ENCODE data around the gene P2RX6. TPM values are rescaled to one million over a fixed set of nuclear protein-coding genes. Genes with fewer than 3 reads are reported as not detected.
A peak's percentile ranks its signal among the peaks of the same experiment; 100 is the strongest.

The P2RX6 gene
- total and polyA plus RNA-seq, 2 of the 4 experiments (the other 2 are of a cell fraction): 0.90 to 1.6 TPM

DNA sequence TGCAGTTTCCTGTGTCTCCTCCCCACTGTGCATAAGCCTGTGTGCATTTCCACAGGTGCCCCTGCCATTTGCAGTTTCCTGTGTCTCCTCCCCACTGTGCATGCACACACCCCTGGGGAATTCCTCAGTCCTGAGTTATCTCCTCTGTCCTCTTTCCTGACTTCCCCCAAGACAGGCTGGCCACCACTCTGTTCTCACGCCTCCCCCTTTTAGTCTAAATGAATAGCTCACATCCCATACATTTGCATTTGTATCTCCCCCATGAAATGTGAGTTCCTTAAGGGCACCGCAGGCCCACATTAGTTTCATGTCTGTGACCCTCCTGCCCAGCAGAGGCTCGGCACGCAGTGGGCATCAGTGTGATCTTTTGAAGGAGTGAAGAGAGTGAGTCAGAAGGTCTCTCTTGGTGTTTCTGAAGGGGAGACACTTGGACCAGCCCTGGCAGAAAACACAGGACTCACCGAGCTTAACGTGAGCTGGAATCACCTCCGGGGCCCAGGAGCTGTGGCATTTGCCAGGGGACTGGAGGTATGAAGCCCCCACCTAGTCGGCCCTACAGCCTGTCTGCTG lies 37.0 kb downstream of the P2RX6 start:
- H4K5ac ChIP-seq (ENCODE audit: low read depth, low read length): no peak overlapping the region
- no peaks in the 10 kb centered on the region for H4K20me1 ChIP-seq (ENCODE audit: insufficient read depth, low read length)
- no peaks in the 10 kb centered on the region for H3K9me1 ChIP-seq (ENCODE audit: insufficient read depth, low read length)
- H2AK5ac ChIP-seq (ENCODE audit: low read depth, low read length): no peak overlapping the region
- ATAC-seq (ENCODE audit: low read depth) (peak; percentile 53; the same call in 1 of the 2 replicates), DNase-seq (peak; percentile 21)
- no peaks in the 10 kb centered on the region for H3K36me3 ChIP-seq (ENCODE audit: control insufficient read depth, insufficient read depth, low read length)
- H2AFZ ChIP-seq (replicated peaks; ENCODE audit: low read length, poor library complexity): peak overlapping the region; percentile 34
- no peak overlapping the region for H3K23ac ChIP-seq (ENCODE audit: low read depth, low read length)
- H3K27me3 ChIP-seq (ENCODE audit: control insufficient read depth, insufficient read depth, low read length): peaks cover 23% of the 10 kb centered on the region
- no peak overlapping the region for H3K56ac ChIP-seq (ENCODE audit: extremely low read depth, insufficient read depth, low read length)
- no peak overlapping the region for H3K14ac ChIP-seq (replicated peaks; ENCODE audit: low read depth, low read length)
- no peak overlapping the region for H3K27ac ChIP-seq (ENCODE audit: insufficient read depth, low read length)
- no peaks in the 10 kb centered on the region for H3K79me1 ChIP-seq (ENCODE audit: low read depth in 1 of 2, low read length in 2 of 2)
- H3K4ac ChIP-seq (ENCODE audit: low read depth, low read length): no peak overlapping the region
- intact Hi-C loops (cut with micrococcal nuclease) (no loop called here), in situ Hi-C loops (cut with MboI; ENCODE audit: low sequenced_read_pairs) (no loop called here), dilution Hi-C loops (cut with HindIII; ENCODE audit: low sequenced_read_pairs, unreplicated experiment) (no loop called here)
- TF ChIP-seq SMC3 (IDR thresholded peaks at IDR 0.05; ENCODE audit: low read depth, low read length) (no peak), MAFK (IDR thresholded peaks at IDR 0.05; ENCODE audit: low read depth, low read length) (no peak), ELK1 (IDR thresholded peaks at IDR 0.05; ENCODE audit: borderline replicate concordance, low read depth, low read length) (no peak), NFE2L2 (IDR thresholded peaks at IDR 0.05; ENCODE audit: low read depth, low read length) (no peak), RFX5 (IDR thresholded peaks at IDR 0.05; ENCODE audit: low read depth, low read length) (no peak), FOS (IDR thresholded peaks at IDR 0.05; ENCODE audit: low read depth, low read length) (no peak), USF2 (IDR thresholded peaks at IDR 0.05; ENCODE audit: low read depth, low read length) (no peak), MXI1 (IDR thresholded peaks at IDR 0.05; ENCODE audit: borderline replicate concordance, low read depth, low read length) (no peak), CEBPB (IDR thresholded peaks at IDR 0.05; ENCODE audit: low read depth, low read length) (no peak), RCOR1 (IDR thresholded peaks at IDR 0.05; ENCODE audit: insufficient replicate concordance, low read length) (no peak), POLR2A (IDR thresholded peaks at IDR 0.05; ENCODE audit: low read depth, low read length) (no peak), CHD1 (IDR thresholded peaks at IDR 0.05; ENCODE audit: low read depth, low read length) (no peak), BHLHE40 (IDR thresholded peaks at IDR 0.05; ENCODE audit: low read depth, low read length) (no peak), RAD21 (IDR thresholded peaks at IDR 0.05; ENCODE audit: low read length) (no peak), MAZ (IDR thresholded peaks at IDR 0.05; ENCODE audit: borderline replicate concordance, low read depth, low read length) (no peak)
- TF ChIP-seq, protein P1, sequence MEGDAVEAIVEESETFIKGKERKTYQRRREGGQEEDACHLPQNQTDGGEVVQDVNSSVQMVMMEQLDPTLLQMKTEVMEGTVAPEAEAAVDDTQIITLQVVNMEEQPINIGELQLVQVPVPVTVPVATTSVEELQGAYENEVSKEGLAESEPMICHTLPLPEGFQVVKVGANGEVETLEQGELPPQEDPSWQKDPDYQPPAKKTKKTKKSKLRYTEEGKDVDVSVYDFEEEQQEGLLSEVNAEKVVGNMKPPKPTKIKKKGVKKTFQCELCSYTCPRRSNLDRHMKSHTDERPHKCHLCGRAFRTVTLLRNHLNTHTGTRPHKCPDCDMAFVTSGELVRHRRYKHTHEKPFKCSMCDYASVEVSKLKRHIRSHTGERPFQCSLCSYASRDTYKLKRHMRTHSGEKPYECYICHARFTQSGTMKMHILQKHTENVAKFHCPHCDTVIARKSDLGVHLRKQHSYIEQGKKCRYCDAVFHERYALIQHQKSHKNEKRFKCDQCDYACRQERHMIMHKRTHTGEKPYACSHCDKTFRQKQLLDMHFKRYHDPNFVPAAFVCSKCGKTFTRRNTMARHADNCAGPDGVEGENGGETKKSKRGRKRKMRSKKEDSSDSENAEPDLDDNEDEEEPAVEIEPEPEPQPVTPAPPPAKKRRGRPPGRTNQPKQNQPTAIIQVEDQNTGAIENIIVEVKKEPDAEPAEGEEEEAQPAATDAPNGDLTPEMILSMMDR (conservative IDR thresholded peaks at IDR 0.05; ENCODE audit: low read depth, low read length): no peak
- no peak overlapping the region for H2AK9ac ChIP-seq (replicated peaks; ENCODE audit: low read depth, low read length, poor library complexity)
- H2BK5ac ChIP-seq (ENCODE audit: low read depth, low read length, poor library complexity, severe bottlenecking): no peak overlapping the region
- no peak overlapping the region for H3K9ac ChIP-seq (ENCODE audit: low read depth, low read length)
- no peak overlapping the region for H3K18ac ChIP-seq (ENCODE audit: low read depth, low read length)
- H2BK15ac ChIP-seq (ENCODE audit: low read depth, low read length): no peak overlapping the region
- peaks cover 6% of the 10 kb centered on the region for H3K4me1 ChIP-seq (ENCODE audit: control insufficient read depth, insufficient read depth, low read length)
- ChIA-PET POLR2A (ENCODE audit: unreplicated experiment) (no interaction called here), CTCF (no interaction called here)
- no peak overlapping the region for H2BK20ac ChIP-seq (ENCODE audit: low read depth, low read length)
- H3K4me2 ChIP-seq (ENCODE audit: low read depth, low read length): no peak overlapping the region
- H2BK120ac ChIP-seq (ENCODE audit: low read depth, low read length): no peak overlapping the region
- H3K9me3 ChIP-seq (ENCODE audit: control insufficient read depth, insufficient read depth, low read length): no peaks in the 10 kb centered on the region
- no peak overlapping the region for H4K8ac ChIP-seq (ENCODE audit: low read depth in 2 of 2, low read length in 2 of 2)
- no peak overlapping the region for H4K91ac ChIP-seq (ENCODE audit: insufficient read depth, low read depth, low read length)
- no peak overlapping the region for H3K4me3 ChIP-seq (ENCODE audit: insufficient read depth, low read depth, low read length)
- no TSS peak for BruUV-seq (replicated peaks)
- no CpG with 5 or more reads among the region's 8 CpGs for WGBS, 2 experiments (ENCODE audit: extremely low coverage in 2 of 2, insufficient read length in 1 of 2)
